ENCODE measurements around the gene LATS1. TPM values are rescaled to one million over a fixed set of nuclear protein-coding genes. Genes with fewer than 3 reads are reported as not detected.
"Not testable (repeated sequence)": the region's sequence is repeated elsewhere in the genome, so short reads cannot be mapped to it uniquely, and the experiment has no call there.

LATS1 gene
- total and polyA plus RNA-seq, 4 donors = 2.7 to 9.2 (median 5.5) TPM

DNA sequence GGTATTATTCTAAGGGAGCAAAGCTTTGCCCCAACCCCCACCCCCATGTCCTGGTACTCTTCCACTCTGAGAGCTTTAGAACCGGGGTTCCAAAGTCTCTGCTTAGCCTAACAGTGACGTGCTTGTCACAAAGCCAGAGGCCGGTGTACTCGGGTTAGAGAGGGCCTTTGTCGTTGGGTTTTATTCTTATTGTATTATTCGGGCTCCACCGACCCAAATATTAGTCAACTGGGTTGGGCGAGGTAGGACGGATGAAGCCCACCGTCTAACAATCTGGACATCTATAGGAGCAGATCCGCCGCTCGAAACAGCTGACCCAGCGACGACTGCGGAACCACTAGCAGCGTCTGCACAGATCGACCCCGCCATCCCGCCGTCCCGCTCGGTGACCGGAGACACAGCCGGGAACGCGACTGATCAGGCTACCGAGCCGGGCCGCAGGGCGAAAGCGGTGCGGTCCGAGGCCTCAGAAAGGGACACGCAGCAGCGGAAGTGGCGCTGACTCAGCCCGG, 31.2 kb upstream of the LATS1 start:
- H3K9ac ChIP-seq (ENCODE audit: low read depth in 1 of 2, low read length in 2 of 2) = peak overlapping the region in 1 of 2 donors; percentile 27
- H3K9me3 ChIP-seq (ENCODE audit: control insufficient read depth in 4 of 4, low read length in 3 of 4); H3K36me3 ChIP-seq (ENCODE audit: control insufficient read depth in 4 of 4, insufficient read depth in 3 of 4, low read depth in 1 of 4, low read length in 3 of 4); DNase-seq (ENCODE audit: low spot score); H3K27me3 ChIP-seq (ENCODE audit: control insufficient read depth in 4 of 4, insufficient read depth in 4 of 4, low read length in 3 of 4): not testable (repeated sequence)
- peak overlapping the region; percentile 93 to 94 for H3K27ac ChIP-seq (ENCODE audit: low read depth in 1 of 2, low read length in 2 of 2)
- under 1% methylated on average over 25 of the region's 38 CpGs for WGBS
- peak overlapping the region in 2 of 3 donors; percentile 33 to 69 for H3K4me3 ChIP-seq (ENCODE audit: low read depth in 1 of 3, low read length in 3 of 3)
- TF ChIP-seq HNF4A (conservative IDR thresholded peaks at IDR 0.05) (peak; percentile 46 to 55), GABPA (IDR thresholded peaks at IDR 0.05 in 1 of 2, conservative IDR thresholded peaks at IDR 0.05 in 1 of 2) (peak in 1 of 2 donors; percentile 20), SP1 (IDR thresholded peaks at IDR 0.05) (peak; percentile 61)
- peaks cover 10 to 37% (median 32%) of the 10 kb centered on the region in 4 donors for H3K4me1 ChIP-seq (ENCODE audit: control insufficient read depth in 4 of 4, insufficient read depth in 4 of 4, low read length in 3 of 4)

DNA sequence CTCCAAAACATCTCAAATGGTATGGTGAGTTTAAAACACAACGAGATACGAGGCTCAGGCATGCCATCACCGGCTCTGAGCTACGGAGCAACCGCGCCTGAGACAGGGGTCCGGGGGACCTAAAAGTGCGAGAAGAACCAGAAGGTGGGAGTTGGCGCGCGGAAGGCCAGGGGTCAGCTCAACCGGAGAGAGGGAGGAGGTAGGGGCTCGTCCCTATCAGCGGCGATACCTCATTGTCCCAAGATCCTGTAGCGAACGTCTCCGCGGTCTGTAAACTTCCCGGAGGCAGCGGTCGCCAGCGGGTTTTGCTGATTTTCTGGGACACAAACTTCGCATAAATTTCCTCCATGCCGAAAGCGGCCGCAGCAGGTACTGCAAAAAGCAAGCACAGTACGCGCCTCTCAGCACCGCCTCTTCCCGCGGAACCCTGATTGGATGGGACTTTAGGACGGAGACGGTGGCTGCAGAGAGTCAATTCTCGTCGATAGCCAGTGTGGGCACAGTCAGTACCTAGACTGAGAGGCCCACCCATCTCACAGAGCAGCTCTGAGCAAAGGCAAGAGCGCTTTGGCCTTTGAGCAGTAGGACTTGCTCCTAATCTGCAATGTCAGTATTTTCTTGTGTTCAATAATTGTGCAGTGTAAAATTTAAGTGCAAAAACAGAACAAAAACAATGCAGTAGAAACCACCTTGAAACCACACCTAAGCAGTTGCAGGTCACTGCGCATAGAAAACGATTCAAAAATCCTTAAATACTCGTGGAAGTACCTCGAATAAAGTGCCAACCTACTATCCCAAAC, 28.4 kb upstream of the LATS1 start, which contains the start of gene NUP43:
TSS of gene NUP43 (minus strand) at position 383 of the 800 bp plus-strand sequence. CDS start at position 349, 34 bp downstream.
- H3K27ac ChIP-seq (ENCODE audit: low read depth in 1 of 2, low read length in 2 of 2) = peak within 1 kb of the TSS; percentile 63 to 77
- WGBS = 5% methylated on average over 41 of the region's 41 CpGs
- TF ChIP-seq, protein P1, sequence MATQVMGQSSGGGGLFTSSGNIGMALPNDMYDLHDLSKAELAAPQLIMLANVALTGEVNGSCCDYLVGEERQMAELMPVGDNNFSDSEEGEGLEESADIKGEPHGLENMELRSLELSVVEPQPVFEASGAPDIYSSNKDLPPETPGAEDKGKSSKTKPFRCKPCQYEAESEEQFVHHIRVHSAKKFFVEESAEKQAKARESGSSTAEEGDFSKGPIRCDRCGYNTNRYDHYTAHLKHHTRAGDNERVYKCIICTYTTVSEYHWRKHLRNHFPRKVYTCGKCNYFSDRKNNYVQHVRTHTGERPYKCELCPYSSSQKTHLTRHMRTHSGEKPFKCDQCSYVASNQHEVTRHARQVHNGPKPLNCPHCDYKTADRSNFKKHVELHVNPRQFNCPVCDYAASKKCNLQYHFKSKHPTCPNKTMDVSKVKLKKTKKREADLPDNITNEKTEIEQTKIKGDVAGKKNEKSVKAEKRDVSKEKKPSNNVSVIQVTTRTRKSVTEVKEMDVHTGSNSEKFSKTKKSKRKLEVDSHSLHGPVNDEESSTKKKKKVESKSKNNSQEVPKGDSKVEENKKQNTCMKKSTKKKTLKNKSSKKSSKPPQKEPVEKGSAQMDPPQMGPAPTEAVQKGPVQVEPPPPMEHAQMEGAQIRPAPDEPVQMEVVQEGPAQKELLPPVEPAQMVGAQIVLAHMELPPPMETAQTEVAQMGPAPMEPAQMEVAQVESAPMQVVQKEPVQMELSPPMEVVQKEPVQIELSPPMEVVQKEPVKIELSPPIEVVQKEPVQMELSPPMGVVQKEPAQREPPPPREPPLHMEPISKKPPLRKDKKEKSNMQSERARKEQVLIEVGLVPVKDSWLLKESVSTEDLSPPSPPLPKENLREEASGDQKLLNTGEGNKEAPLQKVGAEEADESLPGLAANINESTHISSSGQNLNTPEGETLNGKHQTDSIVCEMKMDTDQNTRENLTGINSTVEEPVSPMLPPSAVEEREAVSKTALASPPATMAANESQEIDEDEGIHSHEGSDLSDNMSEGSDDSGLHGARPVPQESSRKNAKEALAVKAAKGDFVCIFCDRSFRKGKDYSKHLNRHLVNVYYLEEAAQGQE (IDR thresholded peaks at IDR 0.05) = peak; percentile 47
- TF ChIP-seq, protein P2, sequence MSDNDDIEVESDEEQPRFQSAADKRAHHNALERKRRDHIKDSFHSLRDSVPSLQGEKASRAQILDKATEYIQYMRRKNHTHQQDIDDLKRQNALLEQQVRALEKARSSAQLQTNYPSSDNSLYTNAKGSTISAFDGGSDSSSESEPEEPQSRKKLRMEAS (IDR thresholded peaks at IDR 0.05) = peak; percentile 66
- TF ChIP-seq, protein P3, sequence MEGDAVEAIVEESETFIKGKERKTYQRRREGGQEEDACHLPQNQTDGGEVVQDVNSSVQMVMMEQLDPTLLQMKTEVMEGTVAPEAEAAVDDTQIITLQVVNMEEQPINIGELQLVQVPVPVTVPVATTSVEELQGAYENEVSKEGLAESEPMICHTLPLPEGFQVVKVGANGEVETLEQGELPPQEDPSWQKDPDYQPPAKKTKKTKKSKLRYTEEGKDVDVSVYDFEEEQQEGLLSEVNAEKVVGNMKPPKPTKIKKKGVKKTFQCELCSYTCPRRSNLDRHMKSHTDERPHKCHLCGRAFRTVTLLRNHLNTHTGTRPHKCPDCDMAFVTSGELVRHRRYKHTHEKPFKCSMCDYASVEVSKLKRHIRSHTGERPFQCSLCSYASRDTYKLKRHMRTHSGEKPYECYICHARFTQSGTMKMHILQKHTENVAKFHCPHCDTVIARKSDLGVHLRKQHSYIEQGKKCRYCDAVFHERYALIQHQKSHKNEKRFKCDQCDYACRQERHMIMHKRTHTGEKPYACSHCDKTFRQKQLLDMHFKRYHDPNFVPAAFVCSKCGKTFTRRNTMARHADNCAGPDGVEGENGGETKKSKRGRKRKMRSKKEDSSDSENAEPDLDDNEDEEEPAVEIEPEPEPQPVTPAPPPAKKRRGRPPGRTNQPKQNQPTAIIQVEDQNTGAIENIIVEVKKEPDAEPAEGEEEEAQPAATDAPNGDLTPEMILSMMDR (IDR thresholded peaks at IDR 0.05; ENCODE audit: low read depth, low read length, missing input control) = peak; percentile 69
- TF ChIP-seq SP1 (IDR thresholded peaks at IDR 0.05) (peak; percentile 84), GABPA (IDR thresholded peaks at IDR 0.05 in 1 of 2, conservative IDR thresholded peaks at IDR 0.05 in 1 of 2) (peak in 1 of 2 donors; percentile 86), HNF4A (conservative IDR thresholded peaks at IDR 0.05) (peak; percentile 40 to 45), ATF3 (IDR thresholded peaks at IDR 0.05) (no peak), ZBTB33 (IDR thresholded peaks at IDR 0.05) (peak; percentile 93), FOXA2 (IDR thresholded peaks at IDR 0.05) (no peak), NR2F2 (IDR thresholded peaks at IDR 0.05) (peak; percentile 15), FOXA1 (IDR thresholded peaks at IDR 0.05) (peak; percentile 28), EGR1 (IDR thresholded peaks at IDR 0.05; ENCODE audit: low read depth in 2 of 2) (no peak), YY1 (IDR thresholded peaks at IDR 0.05) (peak; percentile 87), RXRA (IDR thresholded peaks at IDR 0.05) (peak; percentile 16 to 49), RAD21 (IDR thresholded peaks at IDR 0.05) (peak; percentile 36 to 65), TAF1 (conservative IDR thresholded peaks at IDR 0.05) (no peak)
- H3K9ac ChIP-seq (ENCODE audit: low read depth in 1 of 2, low read length in 2 of 2) = peak within 1 kb of the TSS; percentile 74 to 75
- DNase-seq (ENCODE audit: low spot score) = peak; percentile 96
- no peaks in the 10 kb centered on the region for H3K9me3 ChIP-seq (ENCODE audit: control insufficient read depth in 4 of 4, low read length in 3 of 4)
- no peaks in the 10 kb centered on the region for H3K27me3 ChIP-seq (ENCODE audit: control insufficient read depth in 4 of 4, insufficient read depth in 4 of 4, low read length in 3 of 4)
- H3K36me3 ChIP-seq (ENCODE audit: control insufficient read depth in 4 of 4, insufficient read depth in 3 of 4, low read depth in 1 of 4, low read length in 3 of 4) = peaks cover 3 to 13% (median 8%) of the 10 kb centered on the region in 4 donors
- H3K4me1 ChIP-seq (ENCODE audit: control insufficient read depth in 4 of 4, insufficient read depth in 4 of 4, low read length in 3 of 4) = peaks cover 7 to 29% (median 22%) of the 10 kb centered on the region in 4 donors
- peak within 1 kb of the TSS; percentile 78 to 93 (median 91) for H3K4me3 ChIP-seq (ENCODE audit: low read depth in 1 of 3, low read length in 3 of 3)

GRCh38 chr6:149745252-149745651, 27.4 kb upstream of the LATS1 start:
- H3K9me3 ChIP-seq (ENCODE audit: control insufficient read depth in 4 of 4, low read length in 3 of 4); H3K9ac ChIP-seq (ENCODE audit: low read depth in 1 of 2, low read length in 2 of 2); H3K27ac ChIP-seq (ENCODE audit: low read depth in 1 of 2, low read length in 2 of 2); DNase-seq (ENCODE audit: low spot score); H3K27me3 ChIP-seq (ENCODE audit: control insufficient read depth in 4 of 4, insufficient read depth in 4 of 4, low read length in 3 of 4): not testable (repeated sequence)
- 76% methylated on average over 10 of the region's 10 CpGs for WGBS
- peaks cover 3 to 20% (median 14%) of the 10 kb centered on the region in 4 donors for H3K4me1 ChIP-seq (ENCODE audit: control insufficient read depth in 4 of 4, insufficient read depth in 4 of 4, low read length in 3 of 4)
- peaks cover 8 to 22% (median 16%) of the 10 kb centered on the region in 4 donors for H3K36me3 ChIP-seq (ENCODE audit: control insufficient read depth in 4 of 4, insufficient read depth in 3 of 4, low read depth in 1 of 4, low read length in 3 of 4)
- H3K4me3 ChIP-seq (ENCODE audit: low read depth in 1 of 3, low read length in 3 of 3) = peak overlapping the region in 2 of 3 donors; percentile 78 to 93
